ENCODE data around the gene RAD51B.

DNA sequence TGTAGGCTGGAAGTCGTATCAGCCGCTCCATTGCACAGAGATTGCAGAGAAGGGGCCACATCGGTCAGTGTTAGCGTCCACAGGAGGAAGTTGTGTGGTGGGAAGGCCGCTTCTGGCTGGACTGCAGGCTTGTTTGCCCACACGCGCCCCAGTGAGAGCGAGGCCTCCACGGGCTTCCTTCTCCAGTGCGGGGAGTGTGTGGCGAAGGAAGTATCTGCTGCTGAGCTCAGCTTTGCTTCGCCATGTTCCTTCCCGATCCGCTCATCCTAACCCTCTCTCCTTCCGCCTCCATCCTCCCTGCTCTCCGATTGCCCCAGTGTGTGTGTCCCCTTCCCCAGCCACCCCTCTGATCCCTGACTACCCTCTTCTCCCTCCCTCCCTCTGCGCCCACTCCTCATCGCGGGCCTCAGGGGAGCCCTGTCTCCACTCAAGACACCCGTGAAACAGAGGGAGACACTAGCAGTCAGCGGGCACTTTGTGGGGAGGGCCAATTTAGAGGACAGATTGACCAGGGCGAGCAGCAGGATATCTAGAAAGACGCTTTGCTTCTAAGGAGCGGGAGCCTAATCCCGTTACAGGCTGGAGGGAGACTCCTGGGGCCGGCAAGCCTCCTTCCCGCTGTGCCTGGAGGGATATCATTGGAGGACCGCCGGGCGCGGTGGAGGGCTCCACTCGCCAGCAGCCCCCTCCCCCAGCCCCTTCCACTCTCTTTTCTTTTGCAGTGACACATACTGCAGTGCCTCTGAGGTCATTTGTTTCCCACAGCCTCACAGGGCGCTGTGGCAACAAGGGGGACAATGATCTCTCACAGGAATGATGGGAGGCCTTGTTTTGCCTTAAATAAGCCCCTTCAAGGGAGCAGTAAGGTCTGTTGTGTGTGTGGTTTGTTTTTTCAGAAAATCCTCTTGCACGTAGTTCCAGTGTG is 544.5 kb downstream of the RAD51B start:
- TF ChIP-seq, protein P1, sequence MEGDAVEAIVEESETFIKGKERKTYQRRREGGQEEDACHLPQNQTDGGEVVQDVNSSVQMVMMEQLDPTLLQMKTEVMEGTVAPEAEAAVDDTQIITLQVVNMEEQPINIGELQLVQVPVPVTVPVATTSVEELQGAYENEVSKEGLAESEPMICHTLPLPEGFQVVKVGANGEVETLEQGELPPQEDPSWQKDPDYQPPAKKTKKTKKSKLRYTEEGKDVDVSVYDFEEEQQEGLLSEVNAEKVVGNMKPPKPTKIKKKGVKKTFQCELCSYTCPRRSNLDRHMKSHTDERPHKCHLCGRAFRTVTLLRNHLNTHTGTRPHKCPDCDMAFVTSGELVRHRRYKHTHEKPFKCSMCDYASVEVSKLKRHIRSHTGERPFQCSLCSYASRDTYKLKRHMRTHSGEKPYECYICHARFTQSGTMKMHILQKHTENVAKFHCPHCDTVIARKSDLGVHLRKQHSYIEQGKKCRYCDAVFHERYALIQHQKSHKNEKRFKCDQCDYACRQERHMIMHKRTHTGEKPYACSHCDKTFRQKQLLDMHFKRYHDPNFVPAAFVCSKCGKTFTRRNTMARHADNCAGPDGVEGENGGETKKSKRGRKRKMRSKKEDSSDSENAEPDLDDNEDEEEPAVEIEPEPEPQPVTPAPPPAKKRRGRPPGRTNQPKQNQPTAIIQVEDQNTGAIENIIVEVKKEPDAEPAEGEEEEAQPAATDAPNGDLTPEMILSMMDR (IDR thresholded peaks at IDR 0.05; ENCODE audit: low read length): no peak
- TF ChIP-seq EZH2phosphoT487 (IDR thresholded peaks at IDR 0.05; ENCODE audit: low read length) (no peak), EZH2 (optimal IDR thresholded peaks at IDR 0.05; ENCODE audit: low read depth, low read length) (no peak)
